PFSK-1 (cell line): Measurements from ENCODE around the gene RPLP2.

ENCODE experiments used
- FOXP2 ChIP-seq: optimal IDR thresholded peaks from 2 replicates; pipeline ENCODE3; 2011; ENCODE audit warnings: borderline replicate concordance, control low read depth, inconsistent platforms; ENCODE audit not compliant: insufficient read depth; ENCODE audit errors: extremely low read length, extremely low read depth
- POLR2AphosphoS5 ChIP-seq: IDR thresholded peaks from 2 replicates; pipeline ENCODE4 v1.6.1; 2012; ENCODE audit warnings: low read depth, mild to moderate bottlenecking, control low read depth, low read length, moderate library complexity
- SIN3A ChIP-seq: IDR thresholded peaks from 2 replicates; pipeline ENCODE4 v1.6.1; 2012; ENCODE audit warnings: mild to moderate bottlenecking, low read length, moderate library complexity, borderline replicate concordance; ENCODE audit not compliant: insufficient read depth
- TAF1 ChIP-seq: IDR thresholded peaks from 2 replicates; pipeline ENCODE4 v1.6.1; 2012; ENCODE audit warnings: low read length, control low read depth, borderline replicate concordance; ENCODE audit not compliant: insufficient read depth
- TF ChIP-seq, protein P1 (sequence below), 2 experiments: IDR thresholded peaks; 2 replicates each; pipeline versions ENCODE4 v1.6.1 to v1.8.0; 2011 to 2012; ENCODE audit warnings: low read depth in 2 of 2, low read length in 2 of 2, control low read depth in 1 of 2, inconsistent platforms in 1 of 2, mild to moderate bottlenecking in 1 of 2, moderate library complexity in 1 of 2; ENCODE audit not compliant: insufficient read depth in 1 of 2

RPLP2 gene

DNA sequence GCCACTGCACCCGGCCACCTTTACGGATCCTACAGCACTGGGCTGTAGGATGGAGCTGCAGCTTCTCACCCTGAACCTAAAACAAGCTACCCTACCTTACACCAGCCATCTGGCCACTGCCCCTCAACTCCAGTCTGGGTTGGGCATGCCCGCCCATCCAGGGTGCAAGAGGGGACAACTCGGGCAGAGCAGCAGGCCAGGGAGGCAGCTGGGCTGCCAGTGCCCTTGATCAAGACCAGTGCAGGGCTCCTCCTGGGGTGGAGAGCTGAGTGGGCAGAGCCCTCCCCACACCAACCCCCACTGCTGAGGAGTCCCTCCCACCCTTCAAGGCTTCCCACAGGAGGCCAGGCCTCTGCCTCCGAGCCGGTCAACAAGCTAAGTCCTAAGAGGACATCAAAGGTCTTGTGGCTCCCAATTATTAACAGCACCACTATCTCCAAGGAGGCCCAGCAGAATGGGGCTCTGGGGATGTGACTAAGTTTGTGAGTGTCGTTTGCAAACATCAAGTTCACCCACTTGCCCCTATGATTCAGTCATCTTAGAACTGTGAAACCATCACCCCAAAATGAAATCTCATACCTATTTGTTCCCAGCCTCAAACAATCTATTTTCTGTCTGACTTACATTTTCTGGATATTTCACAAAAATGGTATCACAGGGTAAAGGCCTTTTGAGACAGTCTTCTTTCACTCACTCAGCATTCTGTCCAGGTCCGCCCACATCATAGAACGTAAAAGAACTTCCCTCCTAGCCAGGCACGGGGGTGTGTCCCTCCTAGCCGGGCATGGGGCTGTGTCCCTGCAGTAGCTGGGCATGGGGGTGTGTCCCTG, 43.4 kb upstream of the RPLP2 start:
- no peak for TF ChIP-seq FOXP2

DNA sequence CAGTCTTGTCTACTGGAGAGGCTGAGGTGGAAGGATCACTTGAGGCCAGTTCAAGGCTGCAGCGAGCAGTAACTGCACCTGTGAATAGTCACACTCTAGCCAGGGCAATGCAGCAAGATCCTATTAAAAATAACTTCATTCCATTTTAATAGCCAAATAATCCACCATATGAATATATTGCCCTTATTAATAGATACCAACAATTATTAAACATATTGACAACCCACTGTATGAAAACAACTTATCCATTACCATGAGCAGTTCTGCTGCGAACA, 42.9 kb upstream of the RPLP2 start:
- TF ChIP-seq, protein P1, sequence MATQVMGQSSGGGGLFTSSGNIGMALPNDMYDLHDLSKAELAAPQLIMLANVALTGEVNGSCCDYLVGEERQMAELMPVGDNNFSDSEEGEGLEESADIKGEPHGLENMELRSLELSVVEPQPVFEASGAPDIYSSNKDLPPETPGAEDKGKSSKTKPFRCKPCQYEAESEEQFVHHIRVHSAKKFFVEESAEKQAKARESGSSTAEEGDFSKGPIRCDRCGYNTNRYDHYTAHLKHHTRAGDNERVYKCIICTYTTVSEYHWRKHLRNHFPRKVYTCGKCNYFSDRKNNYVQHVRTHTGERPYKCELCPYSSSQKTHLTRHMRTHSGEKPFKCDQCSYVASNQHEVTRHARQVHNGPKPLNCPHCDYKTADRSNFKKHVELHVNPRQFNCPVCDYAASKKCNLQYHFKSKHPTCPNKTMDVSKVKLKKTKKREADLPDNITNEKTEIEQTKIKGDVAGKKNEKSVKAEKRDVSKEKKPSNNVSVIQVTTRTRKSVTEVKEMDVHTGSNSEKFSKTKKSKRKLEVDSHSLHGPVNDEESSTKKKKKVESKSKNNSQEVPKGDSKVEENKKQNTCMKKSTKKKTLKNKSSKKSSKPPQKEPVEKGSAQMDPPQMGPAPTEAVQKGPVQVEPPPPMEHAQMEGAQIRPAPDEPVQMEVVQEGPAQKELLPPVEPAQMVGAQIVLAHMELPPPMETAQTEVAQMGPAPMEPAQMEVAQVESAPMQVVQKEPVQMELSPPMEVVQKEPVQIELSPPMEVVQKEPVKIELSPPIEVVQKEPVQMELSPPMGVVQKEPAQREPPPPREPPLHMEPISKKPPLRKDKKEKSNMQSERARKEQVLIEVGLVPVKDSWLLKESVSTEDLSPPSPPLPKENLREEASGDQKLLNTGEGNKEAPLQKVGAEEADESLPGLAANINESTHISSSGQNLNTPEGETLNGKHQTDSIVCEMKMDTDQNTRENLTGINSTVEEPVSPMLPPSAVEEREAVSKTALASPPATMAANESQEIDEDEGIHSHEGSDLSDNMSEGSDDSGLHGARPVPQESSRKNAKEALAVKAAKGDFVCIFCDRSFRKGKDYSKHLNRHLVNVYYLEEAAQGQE (IDR thresholded peaks at IDR 0.05; ENCODE audit: insufficient read depth in 1 of 2, low read depth in 2 of 2, low read length in 2 of 2): no peak
- no peak for TF ChIP-seq TAF1
- TF ChIP-seq POLR2AphosphoS5: no peak
- no peak for TF ChIP-seq SIN3A
- TF ChIP-seq FOXP2: no peak

DNA sequence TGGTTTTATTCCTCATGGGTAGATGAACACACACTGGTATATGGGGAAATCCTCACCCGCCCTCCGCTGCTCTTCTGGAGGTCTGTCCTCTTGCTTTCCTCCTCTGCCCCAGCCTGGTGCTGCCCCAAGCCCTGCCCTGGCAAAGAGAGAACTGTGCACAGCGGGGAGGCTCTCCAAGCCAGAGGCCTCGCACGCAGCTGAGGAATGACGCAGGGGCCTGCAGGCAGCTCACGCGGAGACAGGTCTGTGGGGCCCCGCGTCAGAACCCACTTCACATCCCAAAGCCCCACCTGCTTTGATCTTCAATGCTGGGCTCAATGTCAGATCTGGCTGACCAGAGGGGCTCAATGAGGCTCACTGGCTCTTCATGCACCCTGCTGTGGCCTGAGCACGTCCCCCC, 42.5 kb upstream of the RPLP2 start:
- TF ChIP-seq, protein P1 (IDR thresholded peaks at IDR 0.05; ENCODE audit: insufficient read depth in 1 of 2, low read depth in 2 of 2, low read length in 2 of 2): no peak
- TF ChIP-seq POLR2AphosphoS5 (no peak), TAF1 (no peak), SIN3A (no peak), FOXP2 (no peak)

DNA sequence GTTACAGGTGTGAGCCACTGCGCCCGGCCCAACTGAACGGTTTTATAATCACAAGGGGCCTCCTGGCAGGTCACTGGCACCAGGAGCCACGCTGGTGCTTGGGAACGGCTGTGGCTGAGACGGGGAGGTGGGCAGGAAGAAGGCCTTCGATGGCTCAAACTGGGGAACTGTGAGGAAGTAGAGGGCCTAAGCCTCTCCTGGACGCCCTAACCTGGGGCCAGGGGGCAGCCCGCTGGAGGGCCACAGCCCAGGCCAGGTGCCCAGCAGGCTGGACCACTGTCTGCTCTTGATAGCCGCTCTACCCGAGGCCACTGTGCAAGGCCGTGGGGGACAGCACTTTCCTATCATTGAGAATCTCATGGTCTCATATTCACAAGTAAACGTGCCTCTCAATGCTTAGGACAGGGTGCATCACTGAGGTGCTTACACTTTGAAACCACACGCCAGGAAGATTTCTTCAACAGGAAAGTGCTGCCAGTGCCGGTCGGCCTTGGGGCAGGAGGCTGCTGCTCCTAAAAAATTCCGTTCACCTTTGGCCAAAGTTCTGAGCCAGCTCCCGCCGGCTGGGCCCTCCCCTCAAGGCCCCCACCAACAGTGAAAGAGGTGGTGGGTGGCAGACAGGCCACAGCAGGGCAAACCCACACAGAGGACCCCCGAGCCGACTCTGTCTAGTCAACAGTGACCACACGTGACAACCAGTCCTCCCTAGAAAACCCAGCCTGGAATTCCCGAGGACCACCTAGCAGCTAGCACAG, 39.7 kb upstream of the RPLP2 start:
- TF ChIP-seq POLR2AphosphoS5 (no peak), FOXP2 (no peak)

GRCh38 chr11:770642-771616, 38.8 kb upstream of the RPLP2 start:
- no peak for TF ChIP-seq POLR2AphosphoS5
- TF ChIP-seq FOXP2: no peak
- no peak for TF ChIP-seq SIN3A
- TF ChIP-seq, protein P1 (IDR thresholded peaks at IDR 0.05; ENCODE audit: insufficient read depth in 1 of 2, low read depth in 2 of 2, low read length in 2 of 2): no peak
- no peak for TF ChIP-seq TAF1
